ENCODE measurements around the gene TANC1.
"Not testable (repeated sequence)": the region's sequence is repeated elsewhere in the genome, so short reads cannot be mapped to it uniquely, and the experiment has no call there.

TANC1 gene

GRCh38 chr2:159089543-159089942 lies 121.1 kb downstream of the TANC1 start:
- no peak for DNase-seq (ENCODE audit: low spot score)

GRCh38 chr2:159090514-159091201 lies 122.2 kb downstream of the TANC1 start:
- DNase-seq (ENCODE audit: low spot score) = no peak

GRCh38 chr2:159091381-159091780 lies 122.9 kb downstream of the TANC1 start:
- peak; percentile 89 for DNase-seq (ENCODE audit: low spot score)

GRCh38 chr2:159091976-159092375 lies 123.5 kb downstream of the TANC1 start:
- DNase-seq (ENCODE audit: low spot score) = no peak

GRCh38 chr2:159093497-159093896 lies 125.1 kb downstream of the TANC1 start:
- no peak for DNase-seq (ENCODE audit: low spot score)

GRCh38 chr2:159094173-159094737 lies 125.8 kb downstream of the TANC1 start:
- DNase-seq (ENCODE audit: low spot score) = no peak

- DNase-seq (ENCODE audit: low spot score) = no peak
Measured at GRCh38 chr2:159095813-159096212, 127.4 kb downstream of the TANC1 start.

GRCh38 chr2:159096302-159096855 lies 127.9 kb downstream of the TANC1 start:
- DNase-seq (ENCODE audit: low spot score) = not testable (repeated sequence)

- DNase-seq (ENCODE audit: low spot score) = no peak
Measured at GRCh38 chr2:159096901-159097300, 128.5 kb downstream of the TANC1 start.

- DNase-seq (ENCODE audit: low spot score) = no peak
Measured at GRCh38 chr2:159098361-159098760, 129.9 kb downstream of the TANC1 start.

- DNase-seq (ENCODE audit: low spot score) = no peak
Measured at GRCh38 chr2:159098921-159099411, 130.5 kb downstream of the TANC1 start.

- no peak for DNase-seq (ENCODE audit: low spot score)
Measured at GRCh38 chr2:159101755-159102489, 133.5 kb downstream of the TANC1 start.

GRCh38 chr2:159103411-159103810 lies 135.0 kb downstream of the TANC1 start:
- DNase-seq (ENCODE audit: low spot score) = no peak

GRCh38 chr2:159106109-159106508 lies 137.7 kb downstream of the TANC1 start:
- DNase-seq (ENCODE audit: low spot score) = no peak

- no peak for DNase-seq (ENCODE audit: low spot score)
Measured at GRCh38 chr2:159108181-159108893, 139.9 kb downstream of the TANC1 start.

GRCh38 chr2:159109517-159109916 lies 141.1 kb downstream of the TANC1 start:
- DNase-seq (ENCODE audit: low spot score) = no peak

GRCh38 chr2:159110784-159111183 lies 142.3 kb downstream of the TANC1 start:
- DNase-seq (ENCODE audit: low spot score) = no peak

GRCh38 chr2:159111346-159111927 lies 143.0 kb downstream of the TANC1 start:
- DNase-seq (ENCODE audit: low spot score) = no peak

- DNase-seq (ENCODE audit: low spot score) = no peak
Measured at GRCh38 chr2:159114835-159115234, 146.4 kb downstream of the TANC1 start.

- DNase-seq (ENCODE audit: low spot score) = no peak
Measured at GRCh38 chr2:159116922-159117321, 148.5 kb downstream of the TANC1 start.

GRCh38 chr2:159117658-159118057 lies 149.2 kb downstream of the TANC1 start:
- DNase-seq (ENCODE audit: low spot score) = no peak
